ENCODE results near the gene CROCC2.

DNA sequence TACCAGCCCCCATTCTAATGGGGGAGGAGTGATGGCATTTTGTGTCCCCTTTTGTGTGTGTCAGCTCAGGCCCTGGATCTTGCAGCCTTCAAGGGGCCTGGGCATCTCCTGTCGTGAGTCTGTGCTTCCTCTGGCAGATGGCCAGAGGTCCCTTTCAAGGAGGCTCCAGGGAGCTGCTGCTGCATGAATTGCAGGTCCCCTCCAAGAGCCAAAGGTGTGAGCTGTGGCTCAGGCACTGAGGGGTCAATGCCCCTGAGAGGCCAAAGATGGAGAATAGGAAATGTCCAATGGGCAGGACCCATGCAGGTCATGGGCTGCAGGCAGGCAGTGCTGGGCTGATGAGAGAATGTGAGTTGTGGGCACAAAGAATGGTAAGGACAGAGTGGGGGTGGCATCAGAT, 20.6 kb upstream of the CROCC2 start:
- TF ChIP-seq CTCF (IDR thresholded peaks at IDR 0.05) (no peak), POLR2A (IDR thresholded peaks at IDR 0.05) (no peak)
